NCI-H510A treated with DMSO at 0.1 percent for 48 hours (cell line): ENCODE results near the gene SYT8.

ENCODE experiments used
- DNase-seq: peaks from one replicate; lab custom pipeline; 2025; lab: John Stamatoyannopoulos, UW

Gene SYT8

DNA sequence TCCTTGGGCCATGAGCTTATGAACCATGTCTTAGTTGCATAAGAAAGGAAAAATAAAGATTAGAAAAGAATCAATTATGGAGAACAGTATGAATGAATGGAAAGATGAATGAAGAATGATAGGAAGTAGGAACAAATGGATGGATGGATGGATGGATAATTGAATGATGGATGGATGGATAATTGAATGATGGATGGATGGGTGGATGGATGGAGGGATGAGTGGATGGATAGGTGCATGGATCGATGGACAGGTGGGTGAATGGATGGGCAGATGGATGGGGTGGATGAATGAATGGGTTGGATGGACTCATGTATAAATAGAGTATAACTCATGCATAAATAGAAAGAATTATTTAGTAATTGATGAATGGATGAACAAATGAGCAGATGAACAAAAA is 25.3 kb downstream of the SYT8 start:
- DNase-seq = no peak

DNA sequence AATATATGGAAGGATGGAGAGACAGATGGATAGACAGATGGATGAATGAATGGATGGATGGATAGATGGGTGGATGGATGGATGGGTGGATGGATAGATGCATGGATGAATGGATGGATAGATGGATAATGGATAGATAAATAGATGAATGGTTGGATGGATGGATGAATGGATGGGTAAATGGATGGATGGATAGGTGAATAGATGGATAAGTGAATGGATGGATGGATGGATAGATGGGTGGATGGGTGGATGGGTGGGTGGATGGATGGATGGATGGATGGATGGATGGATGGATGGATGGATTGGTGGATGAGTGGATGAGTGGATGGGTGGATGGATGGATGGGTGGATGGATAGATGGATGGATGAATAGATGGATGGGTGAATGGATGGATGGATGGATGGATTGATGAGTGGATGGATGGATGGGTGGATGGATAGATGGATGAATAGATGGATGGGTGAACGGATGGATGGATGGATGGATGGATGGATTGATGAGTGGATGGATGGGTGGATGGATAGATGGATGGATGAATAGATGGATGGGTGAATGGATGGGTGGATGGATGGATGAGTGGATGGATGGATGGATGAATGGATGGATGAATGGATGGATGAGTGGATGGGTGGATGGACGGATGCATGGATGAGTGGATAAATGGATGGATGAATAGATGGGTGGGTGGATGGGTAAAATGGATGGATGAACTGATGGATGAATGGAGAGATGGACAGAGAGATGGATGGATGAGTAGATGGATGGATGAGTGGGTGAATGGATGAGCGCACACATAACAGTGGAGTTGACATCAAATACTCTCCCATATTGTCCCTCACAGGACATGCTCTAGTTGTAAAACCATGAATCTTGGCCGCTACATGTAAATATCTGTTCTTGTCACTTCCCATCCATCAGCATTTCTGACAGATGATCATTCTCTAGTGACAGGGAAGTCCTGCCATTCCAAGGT is 26.9 kb downstream of the SYT8 start:
- no peak for DNase-seq

DNA sequence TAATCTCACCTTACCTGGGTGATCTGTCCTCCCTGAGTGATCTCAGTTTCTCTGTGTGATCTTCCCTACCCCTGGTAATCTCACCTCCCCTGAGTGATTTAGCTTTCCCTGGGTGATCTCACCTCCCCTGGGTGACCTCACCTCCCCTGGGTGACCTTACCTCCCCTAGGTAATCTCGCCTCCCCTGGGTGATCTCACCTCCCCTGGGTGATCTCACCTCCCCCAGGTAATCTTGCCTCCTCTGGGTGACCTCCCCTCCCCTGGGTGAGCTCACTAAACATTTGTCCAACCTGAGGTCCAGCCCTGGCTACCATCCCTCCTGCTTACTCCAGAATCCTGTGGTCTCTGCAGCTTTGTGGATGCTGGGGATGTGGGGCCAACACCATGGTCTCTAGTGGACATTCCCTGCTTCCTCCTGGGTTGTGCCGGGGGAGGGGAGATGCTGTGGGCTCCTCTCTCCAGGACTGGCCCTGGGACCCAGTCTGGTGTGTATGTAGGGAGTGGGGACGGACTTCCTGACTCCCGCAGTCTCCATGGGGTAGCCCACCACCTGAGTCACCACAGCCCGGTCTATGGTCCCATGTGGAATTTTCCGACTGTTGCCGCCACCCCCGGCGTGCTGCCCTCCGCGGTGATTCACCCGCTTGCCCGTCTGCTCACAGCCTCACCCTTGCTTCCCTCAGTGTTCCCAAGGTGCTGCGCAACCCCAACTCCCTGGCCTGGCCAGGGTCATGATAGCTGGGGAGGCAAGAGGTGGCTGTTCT is 28.0 kb downstream of the SYT8 start:
- no peak for DNase-seq

DNA sequence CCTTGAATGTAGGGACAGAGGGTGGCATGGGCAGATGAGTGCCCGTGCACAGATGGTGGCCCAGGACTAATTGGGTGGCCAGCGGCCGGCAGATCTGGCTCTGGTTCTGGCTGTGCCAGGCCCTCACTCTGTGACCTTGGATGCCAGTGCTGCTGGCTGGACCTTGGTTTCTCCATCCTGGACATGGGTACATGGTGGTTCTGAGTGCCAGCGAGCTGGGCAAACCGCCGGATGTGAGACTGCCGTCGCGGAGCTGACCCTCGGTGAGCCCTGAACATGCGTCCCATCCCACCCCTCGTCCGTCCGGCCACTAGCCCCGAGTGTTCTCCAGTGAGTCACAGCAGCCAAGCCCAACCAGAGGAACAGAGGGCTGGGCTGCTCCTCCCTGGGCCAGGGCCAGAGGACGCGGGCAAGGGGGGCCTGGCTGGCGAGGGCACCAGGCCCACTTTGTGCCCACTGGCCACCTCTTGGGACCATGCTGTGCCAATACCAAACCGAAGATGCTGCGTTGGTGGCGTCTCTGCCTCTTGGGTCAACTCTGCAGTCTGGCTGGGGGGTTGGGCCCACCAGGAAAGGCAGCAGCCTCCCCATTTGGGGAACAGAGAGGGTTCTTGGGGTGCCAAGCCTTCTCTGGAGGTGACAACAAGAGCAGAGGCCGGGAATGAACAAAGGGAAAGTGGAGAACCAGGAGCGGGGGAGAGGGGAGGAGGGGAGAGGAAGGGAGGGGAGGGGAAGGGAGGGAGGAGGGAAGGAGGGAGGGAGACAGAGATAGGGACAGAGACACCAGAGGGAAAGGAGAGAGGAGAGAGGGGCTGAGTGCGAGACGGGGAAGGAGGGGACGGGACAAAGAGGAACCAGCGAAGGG is 28.8 kb downstream of the SYT8 start:
- DNase-seq = no peak

DNA sequence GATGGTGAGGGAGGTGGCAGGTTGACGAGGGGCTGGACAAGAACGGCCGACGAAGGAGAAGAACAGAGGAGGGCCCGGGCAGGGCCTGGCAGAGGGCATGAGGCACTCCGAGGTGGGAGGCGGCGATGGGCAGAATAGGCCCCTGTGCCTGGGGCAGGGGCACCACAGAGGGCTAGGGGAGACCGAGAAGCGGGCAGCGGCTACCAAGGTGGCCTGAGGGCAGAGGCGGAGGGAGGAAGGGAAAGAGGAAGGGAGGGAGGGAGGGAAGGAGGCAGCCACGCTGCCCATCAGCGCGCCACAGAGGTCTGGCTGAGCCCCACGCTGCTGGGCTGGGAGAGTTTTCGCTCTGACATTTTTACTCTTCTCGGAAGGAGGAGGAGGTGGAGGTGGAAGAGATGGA is 29.4 kb downstream of the SYT8 start:
- DNase-seq = no peak

DNA sequence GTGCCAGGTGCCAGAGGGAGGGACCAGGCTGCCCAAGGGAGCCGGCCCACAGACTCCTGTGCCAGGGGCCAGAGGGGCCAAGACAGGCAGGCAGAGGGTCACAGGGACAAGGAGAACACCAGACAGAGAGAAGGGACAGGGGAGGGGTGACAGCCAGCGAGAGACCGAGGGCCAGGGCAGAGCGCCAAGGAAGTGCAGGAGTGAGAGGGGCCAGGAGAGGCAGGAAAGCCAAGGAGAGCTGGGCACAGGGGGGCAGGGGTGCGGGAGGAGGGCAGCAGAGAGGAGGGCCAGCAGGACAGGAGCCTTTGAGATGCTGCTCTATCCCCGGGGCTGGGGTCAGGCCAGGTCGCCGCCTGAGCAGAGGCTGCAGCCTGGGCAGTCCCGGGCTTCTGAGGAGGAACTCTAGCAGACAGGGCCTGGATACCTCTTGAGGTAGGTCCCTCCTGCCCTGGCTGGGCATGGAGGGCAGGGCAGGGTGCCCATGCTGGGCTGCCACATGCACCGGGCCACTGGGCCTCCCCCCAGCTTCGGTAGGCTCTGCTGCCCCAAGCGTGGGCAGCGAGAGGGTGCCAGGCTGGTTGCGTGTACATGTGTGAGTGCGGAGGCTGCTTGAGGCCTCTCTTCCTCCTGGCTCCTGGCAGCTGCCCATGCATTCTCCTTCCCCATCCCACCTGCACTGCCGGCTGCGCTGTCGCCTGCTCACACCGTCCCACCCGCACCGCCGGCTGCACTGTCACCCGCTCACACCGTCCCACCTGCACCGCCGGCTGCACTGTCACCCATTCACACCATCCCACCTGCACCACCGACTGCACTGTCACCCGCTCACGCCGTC is 30.3 kb downstream of the SYT8 start:
- DNase-seq = no peak

DNA sequence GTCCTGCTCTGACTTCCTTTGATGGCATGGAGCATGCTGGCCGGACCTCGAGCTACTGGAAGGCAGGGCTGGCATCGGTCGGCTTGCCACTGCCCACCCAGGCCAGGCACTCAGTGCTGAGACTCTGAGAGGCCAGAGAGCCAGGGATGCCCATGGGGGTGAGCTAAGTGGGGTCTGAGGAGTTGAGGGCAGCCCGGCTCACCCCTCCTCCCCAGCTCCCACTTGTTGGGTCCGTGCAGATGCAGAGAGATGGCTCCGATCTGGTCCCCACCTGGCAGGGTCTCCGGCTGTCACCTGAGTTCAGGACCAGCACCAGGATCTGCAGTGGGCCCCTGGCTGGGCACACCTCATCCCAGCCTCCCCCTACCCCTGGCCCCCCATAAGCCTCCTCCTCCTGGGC is 31.4 kb downstream of the SYT8 start:
- DNase-seq = no peak

DNA sequence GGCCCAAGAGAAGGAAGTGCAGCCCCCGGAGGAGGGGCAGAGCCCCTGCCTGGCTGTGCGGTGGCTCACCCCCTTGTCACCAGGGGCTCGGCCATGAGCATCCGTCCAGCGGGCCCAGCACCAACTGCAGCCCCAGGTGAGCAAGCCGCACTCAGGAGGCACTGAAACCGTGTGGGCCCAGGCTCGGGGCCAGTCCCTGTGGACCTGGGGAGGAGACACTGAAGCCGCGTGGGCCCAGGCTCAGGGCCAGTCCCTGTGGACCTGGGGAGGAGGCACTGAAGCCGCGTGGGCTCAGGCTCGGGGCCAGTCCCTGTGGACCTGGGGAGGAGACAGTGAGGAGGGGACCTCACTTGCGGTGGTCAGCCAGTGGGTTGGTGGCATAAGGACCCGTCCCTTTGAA is 32.0 kb downstream of the SYT8 start:
- DNase-seq = no peak

DNA sequence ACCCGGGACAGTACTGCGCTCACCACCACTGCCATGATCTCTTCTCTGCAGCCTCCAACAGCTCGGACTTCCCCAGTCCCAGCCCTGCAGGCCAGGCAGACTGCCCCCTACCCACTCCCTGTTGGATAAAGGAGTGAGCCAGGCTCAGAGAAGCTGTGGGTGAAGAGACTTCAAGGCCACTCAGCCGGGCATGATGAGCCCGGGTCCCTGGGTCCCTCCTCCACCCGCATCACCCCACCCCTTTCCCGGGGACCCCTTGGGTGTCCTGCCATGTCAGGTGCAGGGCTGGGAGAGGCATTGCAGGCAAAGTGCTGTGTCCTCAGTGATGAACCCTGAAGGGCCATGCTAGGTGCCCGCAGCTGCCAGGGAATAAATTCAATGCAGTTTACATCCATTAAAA is 32.6 kb downstream of the SYT8 start:
- DNase-seq = no peak

DNA sequence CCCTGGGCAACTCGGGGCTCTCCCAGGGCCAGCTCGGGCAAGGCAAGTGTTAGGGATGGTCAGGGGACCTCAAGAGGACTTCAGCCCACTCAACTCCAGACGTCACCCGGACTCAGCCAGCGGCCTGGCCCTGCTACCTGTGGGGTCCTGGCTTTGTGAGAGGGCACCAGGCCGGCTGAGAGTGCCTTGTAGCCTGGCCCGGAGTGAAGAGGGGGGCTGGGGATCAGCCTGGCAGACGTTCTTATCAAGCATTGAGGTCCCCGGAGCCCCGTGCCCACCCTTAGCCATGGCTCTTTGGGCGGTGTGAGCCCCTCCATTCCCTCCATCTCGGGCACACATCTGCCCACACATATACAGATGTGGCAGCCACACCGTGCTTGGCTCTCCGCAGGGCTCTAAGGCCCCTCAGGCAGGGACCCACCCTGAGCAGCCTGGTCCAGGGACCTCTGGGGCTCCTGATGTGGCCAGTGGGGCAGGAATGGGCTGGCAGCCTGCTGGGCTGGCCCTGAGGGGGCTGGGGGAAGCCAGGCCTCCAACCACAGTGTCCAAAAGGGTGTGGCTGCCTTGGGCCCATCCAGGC is 33.4 kb downstream of the SYT8 start:
- no peak for DNase-seq

DNA sequence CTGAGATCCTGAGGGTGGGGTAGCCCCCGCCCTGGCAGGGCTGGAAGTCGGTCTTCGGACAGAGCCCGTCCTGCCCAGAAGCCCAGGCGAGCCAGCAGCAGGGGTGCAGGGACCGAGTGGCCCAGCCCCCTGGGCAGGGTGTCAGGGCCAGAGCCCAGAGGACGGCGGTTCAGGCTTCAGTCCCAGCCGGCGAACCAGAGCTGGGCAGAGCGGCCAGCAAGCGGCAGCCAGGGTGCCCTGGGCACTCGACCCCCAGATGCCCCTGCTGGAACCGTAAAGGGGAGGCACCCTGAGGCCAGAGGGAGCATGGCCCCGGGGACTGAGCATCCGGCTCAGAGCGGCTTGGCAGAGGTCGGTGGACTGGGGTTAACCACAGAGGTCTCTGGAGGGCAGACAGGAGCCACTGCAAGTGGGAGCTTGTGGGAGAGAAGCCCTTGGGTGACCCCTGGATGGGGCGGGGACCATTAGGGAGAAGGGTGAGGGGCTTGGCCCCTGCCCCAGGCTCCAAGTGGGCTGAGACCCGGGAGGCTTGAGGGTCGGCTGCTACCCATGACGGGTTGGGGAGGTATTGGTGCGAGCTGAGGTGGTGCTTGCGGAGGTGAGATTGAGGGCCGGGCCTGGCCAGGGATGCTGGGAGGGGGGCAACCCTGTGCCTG is 34.0 kb downstream of the SYT8 start:
- DNase-seq = no peak

DNA sequence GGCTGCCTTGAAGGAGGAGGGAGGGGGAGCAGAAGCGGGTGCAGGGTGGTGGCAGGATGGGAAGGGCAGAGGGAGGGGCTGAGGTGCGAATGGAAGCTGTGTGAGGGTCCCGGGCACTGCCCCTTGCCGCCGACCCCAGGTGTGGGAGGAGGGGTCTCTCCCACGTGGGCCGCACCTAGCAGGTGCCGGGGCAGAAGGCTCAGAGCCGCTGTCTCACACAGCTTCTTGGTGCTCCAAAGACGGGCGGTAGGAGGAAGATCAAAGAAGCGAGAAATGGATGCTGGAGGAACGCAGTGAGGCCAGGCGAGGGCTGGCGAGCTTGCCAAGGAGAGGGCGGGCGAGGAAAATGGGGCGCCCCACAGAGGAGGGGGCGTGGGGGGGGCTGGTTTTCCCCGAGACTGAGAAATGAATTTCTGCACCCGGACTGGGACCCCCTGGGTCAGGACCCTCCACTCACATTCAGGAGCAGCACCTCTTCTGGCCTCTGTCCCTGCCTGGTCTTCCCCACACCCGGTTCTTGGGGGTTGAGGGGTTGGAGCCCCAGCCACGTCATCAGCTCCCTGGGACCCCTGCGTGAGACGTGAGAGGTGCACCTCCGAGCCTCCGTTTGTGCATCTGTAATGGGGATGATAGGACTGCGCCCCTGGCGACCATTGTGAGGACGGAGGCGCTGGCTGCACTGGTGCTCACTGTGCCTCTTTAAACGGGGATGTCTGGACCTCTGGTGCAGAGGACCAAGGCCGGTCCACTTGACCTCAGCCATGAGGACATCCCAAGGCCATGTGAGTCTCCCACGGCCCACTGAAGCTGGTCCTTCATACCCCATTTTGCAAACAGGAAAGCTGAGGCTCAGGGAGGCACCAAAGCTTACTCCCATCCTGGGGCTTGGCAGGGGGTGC is 34.9 kb downstream of the SYT8 start:
- DNase-seq = no peak

DNA sequence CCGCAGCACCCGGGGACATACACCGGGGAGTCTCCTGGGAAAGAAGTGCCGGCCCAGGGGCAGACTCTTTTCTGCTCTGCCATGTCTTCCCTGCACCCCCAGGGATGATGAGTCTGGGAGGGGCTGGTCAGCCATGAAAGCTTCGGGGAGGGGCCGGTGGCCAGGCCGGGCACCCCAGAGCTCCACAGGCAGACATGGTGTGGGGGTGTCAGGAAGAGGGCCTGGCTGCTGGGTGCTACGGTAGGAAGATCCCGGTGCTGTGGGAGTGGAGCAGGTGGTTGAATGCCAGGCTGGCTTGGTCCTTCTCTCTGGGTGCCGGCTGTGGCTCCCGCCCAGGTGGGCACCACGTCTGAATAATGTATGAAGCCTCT is 35.5 kb downstream of the SYT8 start:
- no peak for DNase-seq

DNA sequence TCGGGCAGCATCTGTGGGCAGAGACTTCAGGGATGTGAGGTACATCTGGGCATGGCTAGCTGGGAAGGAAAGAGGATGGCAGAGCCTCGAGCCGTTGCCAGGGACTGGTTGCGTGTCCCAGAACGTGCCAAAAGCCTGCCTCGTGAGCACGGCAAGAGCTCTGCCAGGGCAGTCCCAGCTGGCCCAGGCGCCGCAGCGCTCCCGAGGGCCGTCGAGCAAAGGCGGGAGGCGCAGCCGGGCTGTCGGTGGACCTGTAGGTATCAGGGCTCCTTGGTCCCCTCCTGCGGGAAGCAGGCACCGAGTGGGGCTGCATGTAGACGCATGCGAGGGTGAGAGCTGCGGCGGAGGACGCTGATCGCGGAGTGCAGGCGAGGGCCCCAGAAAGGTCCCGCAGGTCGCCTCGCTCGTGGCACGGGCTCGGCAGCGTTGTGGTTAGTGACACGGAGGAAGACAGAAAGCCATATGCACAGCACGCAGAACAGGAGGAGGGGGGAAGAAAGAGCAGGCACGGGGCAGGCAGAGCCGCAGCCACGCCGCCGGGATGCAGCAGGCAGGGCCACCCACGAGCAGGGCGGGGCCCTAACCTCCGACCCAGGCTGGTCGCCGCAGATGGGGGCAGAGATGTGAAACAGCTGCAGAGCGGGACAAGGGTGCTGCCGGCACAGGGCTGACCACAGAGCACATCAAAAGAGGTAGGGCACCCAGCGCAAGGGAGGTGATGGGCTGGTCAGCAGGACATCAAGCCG is 36.1 kb downstream of the SYT8 start:
- DNase-seq = no peak

DNA sequence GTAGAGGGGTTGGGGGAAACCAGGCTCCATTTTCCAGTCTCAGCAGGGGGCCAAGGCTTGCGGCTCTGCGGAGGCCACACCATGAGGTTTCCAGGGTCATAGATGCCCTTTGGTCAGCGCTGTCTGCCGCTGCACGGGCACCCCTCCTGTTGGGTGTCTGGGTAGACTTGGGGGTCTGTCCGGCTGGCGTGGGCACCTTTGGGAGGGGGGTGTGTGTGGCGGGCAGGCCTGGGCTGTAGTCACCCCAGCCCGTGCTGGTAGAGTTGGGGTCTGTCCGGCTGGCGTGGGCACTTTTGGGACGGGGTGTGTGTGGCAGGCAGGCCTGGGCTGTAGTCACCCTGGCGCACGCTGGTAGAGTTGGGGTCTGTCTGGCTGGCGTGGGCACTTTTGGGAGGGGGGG is 36.7 kb downstream of the SYT8 start:
- no peak for DNase-seq

DNA sequence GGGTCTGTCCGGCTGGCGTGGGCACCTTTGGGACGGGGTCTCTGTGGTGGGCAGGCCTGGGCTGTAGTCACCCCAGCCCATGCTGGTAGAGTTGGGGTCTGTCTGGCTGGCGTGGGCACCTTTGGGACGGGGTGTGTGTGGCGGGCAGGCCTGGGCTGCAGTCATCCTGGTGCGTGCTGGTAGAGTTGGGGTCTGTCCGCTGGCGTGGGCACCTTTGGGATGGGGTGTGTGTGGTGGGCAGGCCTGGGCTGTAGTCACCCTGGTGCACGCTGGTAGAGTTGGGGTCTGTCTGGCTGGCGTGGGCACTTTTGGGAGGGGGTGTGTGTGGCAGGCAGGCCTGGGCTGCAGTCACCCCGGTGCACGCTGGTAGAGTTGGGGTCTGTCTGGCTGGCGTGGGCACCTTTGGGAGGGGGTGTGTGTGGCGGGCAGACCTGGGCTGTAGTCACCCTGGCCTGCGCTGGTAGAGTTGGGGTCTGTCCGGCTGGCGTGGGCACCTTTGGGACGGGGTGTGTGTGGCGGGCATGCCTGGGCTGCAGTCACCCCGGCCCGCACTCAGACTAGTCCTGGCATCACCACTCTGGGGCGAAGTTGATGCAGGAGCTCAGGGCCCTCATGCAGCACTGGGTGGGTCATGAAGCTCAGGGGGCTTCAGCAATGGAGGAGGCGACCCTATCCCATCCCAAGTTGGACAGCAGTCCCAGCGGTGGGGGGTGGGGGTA is 37.6 kb downstream of the SYT8 start:
- no peak for DNase-seq

DNA sequence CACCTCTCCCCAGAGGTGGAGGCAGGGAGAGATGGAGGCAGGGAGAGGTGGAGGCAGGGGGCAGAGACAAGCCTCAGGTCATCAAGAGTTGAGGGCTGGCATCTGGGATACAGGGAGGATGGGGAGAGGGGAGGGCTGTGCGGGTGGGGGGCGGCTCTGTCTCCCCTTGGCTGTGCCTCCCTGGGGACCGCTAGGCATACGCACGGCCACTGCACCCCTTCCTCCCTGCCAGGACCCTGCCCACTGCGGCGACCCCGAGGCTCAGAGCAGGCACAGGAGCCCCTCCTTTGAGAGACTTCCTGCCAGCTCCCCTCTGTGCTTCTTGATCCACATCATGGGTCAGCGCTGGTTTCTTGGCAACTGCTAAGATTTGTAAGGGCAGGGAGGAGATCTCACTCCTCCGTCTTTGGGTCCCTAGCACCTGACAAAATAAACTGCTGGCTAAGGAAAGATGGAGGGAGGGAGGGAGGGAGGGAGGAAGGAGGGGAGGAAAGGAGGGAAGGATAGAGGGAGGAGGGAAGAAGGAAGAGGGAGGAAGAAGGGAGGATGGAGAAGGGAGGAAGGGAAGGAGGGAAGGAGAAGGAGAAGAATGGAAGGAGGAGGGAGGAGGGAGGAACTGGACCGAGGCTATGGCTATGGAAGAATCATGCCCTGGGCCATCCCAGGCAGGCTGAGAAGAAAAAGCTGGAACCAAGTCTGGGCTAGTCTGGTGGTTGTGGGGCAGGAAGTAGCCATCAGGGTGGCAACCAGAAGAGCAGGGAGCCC is 38.4 kb downstream of the SYT8 start:
- no peak for DNase-seq
